ENCODE results near the gene RAB27A. TPM values are rescaled to one million over a fixed set of nuclear protein-coding genes. Genes with fewer than 3 reads are reported as not detected.
A peak's percentile ranks its signal among the peaks of the same experiment; 100 is the strongest.
"Not testable (repeated sequence)": the region's sequence is repeated elsewhere in the genome, so short reads cannot be mapped to it uniquely, and the experiment has no call there.

Gene RAB27A
- 10 to 100 TPM; 30.0 to 45.9 (median 36.8) TPM for polyA plus RNA-seq (ENCODE audit: insufficient read depth in 1 of 5, insufficient read length in 5 of 5, low replicate concordance in 1 of 5)
- long read RNA-seq, donor 1, transcript RAB27A-201 (7 exons, 3,446 nt) = major isoform, 6 of 7 reads
- long read RNA-seq, donor 1, partial matches to known transcripts = 0 of 7 reads
- long read RNA-seq, donor 1, other reads (novel, unspliced or antisense) = 0 of 7 reads
- long read RNA-seq, donor 2, transcript RAB27A-201 (7 exons, 3,446 nt) = major isoform, 8 of 8 reads
- long read RNA-seq, donor 2, partial matches to known transcripts = 0 of 8 reads
- long read RNA-seq, donor 2, other reads (novel, unspliced or antisense) = 0 of 8 reads
- long read RNA-seq, donor 3, partial matches to known transcripts = 41 of 45 reads
- long read RNA-seq, donor 3, other reads (novel, unspliced or antisense) = 0 of 45 reads
- long read RNA-seq, donor 4, partial matches to known transcripts = 0 of 4 reads
- long read RNA-seq, donor 4, other reads (novel, unspliced or antisense) = 0 of 4 reads
- long read RNA-seq, donor 5, transcript RAB27A-201 (7 exons, 3,446 nt) = major isoform, 10 of 11 reads
- long read RNA-seq, donor 5, partial matches to known transcripts = 0 of 11 reads
- long read RNA-seq, donor 5, other reads (novel, unspliced or antisense) = 0 of 11 reads
- long read RNA-seq, donor 6, transcript RAB27A-201 (7 exons, 3,446 nt) = major isoform, 8 of 8 reads
- long read RNA-seq, donor 6, partial matches to known transcripts = 0 of 8 reads
- long read RNA-seq, donor 6, other reads (novel, unspliced or antisense) = 0 of 8 reads
- long read RNA-seq, donor 7, transcript RAB27A-201 (7 exons, 3,446 nt) = major isoform, 5 of 7 reads
- long read RNA-seq, donor 7, partial matches to known transcripts = 0 of 7 reads
- long read RNA-seq, donor 7, other reads (novel, unspliced or antisense) = 0 of 7 reads
- long read RNA-seq, donor 8, partial matches to known transcripts = 0 of 3 reads
- long read RNA-seq, donor 8, other reads (novel, unspliced or antisense) = 0 of 3 reads

- DNase-seq = peak; percentile 66 to 78
Observed at GRCh38 chr15:55289746-55290527, at the start of gene RAB27A. RAB27A (minus strand) TSS chr15:55289813; CDS start chr15:55234934, 54,879 bp downstream.

GRCh38 chr15:55337160-55337559 lies 47.5 kb upstream of the RAB27A start:
- no peak for DNase-seq

- no peak for DNase-seq
Observed at GRCh38 chr15:55334997-55335396, 45.4 kb upstream of the RAB27A start.

- no peak for DNase-seq
Observed at GRCh38 chr15:55334371-55334770, 44.8 kb upstream of the RAB27A start.

- no peak for DNase-seq
Observed at GRCh38 chr15:55327387-55327786, 37.8 kb upstream of the RAB27A start.

GRCh38 chr15:55322467-55322866 lies 32.9 kb upstream of the RAB27A start:
- no peak for DNase-seq

- no peak for DNase-seq
Observed at GRCh38 chr15:55320963-55321362, 31.4 kb upstream of the RAB27A start.

GRCh38 chr15:55320238-55320550 lies 30.6 kb upstream of the RAB27A start:
- no peak for DNase-seq

- no peak for DNase-seq
Observed at GRCh38 chr15:55319537-55320237, 30.1 kb upstream of the RAB27A start.

- DNase-seq = peak; percentile 86 to 88
Observed at GRCh38 chr15:55318588-55319494, 29.2 kb upstream of the RAB27A start, which contains the start of the genes PIGB and PIGBOS1. PIGB (plus strand) TSS chr15:55319222; CDS start chr15:55319251, 29 bp downstream. PIGBOS1 (minus strand) TSS chr15:55319123; CDS start chr15:55317792, 1,331 bp downstream.

GRCh38 chr15:55302801-55303200 lies 13.2 kb upstream of the RAB27A start:
- DNase-seq = not testable (repeated sequence)

GRCh38 chr15:55297315-55297714 lies 7.7 kb upstream of the RAB27A start:
- no peak for DNase-seq

- peak; percentile 79 to 85 for DNase-seq
Observed at GRCh38 chr15:55290528-55291057, 980 bp upstream of the RAB27A start.

GRCh38 chr15:55289011-55289745 lies 435 bp downstream of the RAB27A start:
- DNase-seq = peak; percentile 59 to 67

GRCh38 chr15:55288006-55288717 lies 1.5 kb downstream of the RAB27A start:
- no peak for DNase-seq

GRCh38 chr15:55286442-55287189 lies 3.0 kb downstream of the RAB27A start:
- not testable (repeated sequence) for DNase-seq

- DNase-seq = no peak
Observed at GRCh38 chr15:55284426-55284825, 5.2 kb downstream of the RAB27A start.
